ENCODE data around the gene ATP1A3.
"Not testable (repeated sequence)": the region's sequence is repeated elsewhere in the genome, so short reads cannot be mapped to it uniquely, and the experiment has no call there.

The ATP1A3 gene

DNA sequence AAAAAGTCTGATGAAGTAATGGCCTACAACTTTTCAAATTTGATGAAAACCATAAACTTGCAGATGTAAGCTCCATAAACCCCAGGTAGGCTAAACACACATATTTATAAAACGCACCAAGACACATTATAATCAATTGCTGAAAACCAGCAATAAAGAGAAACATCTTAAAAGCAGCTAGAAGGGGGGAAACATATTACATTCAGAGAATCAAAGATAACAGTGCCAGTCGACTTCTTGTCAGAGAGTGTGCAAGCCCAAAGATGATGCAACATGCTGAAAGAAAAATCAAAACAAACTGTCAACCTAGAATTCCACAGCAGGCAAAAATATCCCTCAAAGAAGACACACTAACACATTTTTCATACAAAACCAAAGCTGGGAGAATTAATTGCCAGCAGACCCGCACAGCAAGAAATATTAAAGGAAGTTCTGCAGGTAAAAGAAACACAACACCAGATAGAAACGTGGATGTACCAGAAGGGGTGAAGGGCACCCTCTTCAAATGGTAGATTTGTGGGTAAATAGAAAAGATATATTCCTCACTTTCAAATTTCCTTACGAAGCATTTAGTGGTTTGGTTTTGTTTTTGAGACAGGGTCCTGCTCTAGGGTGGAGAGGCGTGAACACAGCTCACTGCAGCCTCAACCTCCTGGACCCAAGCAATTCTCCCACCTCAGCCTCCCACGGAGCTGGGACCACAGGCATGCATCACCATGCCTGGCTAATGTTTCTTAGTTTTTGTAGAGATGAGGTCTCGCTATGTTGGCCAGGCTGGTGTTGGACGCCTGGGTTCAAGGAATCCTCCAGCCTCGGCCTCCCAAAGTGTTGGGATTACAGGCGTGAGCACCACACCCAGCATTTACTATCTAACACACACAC lies 16.5 kb upstream of the ATP1A3 start:
- no peak for DNase-seq (ENCODE audit: low spot score)

GRCh38 chr19:42006569-42006968 lies 12.5 kb upstream of the ATP1A3 start:
- DNase-seq (ENCODE audit: low spot score): no peak

DNA sequence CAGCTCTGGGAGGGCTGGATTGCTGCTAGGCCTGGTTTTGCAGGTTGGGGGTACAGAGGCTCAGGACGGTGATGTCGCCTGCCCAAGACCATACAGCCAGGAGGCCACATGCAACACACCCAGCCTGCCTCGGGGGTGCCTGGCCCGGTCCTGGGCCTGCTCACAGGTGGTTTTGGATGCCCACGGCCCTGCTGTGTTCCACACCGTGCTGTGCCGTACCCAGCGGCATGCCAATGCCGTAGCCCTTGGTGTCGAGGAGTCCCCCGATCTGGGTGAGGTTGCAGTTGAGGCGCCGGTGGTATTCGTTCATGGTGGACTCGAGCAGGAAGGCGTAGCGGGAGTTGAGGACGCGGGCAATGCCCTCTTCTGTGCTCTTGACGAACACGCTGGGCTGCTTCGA lies 11.5 kb upstream of the ATP1A3 start:
- no peak for DNase-seq (ENCODE audit: low spot score)

DNA sequence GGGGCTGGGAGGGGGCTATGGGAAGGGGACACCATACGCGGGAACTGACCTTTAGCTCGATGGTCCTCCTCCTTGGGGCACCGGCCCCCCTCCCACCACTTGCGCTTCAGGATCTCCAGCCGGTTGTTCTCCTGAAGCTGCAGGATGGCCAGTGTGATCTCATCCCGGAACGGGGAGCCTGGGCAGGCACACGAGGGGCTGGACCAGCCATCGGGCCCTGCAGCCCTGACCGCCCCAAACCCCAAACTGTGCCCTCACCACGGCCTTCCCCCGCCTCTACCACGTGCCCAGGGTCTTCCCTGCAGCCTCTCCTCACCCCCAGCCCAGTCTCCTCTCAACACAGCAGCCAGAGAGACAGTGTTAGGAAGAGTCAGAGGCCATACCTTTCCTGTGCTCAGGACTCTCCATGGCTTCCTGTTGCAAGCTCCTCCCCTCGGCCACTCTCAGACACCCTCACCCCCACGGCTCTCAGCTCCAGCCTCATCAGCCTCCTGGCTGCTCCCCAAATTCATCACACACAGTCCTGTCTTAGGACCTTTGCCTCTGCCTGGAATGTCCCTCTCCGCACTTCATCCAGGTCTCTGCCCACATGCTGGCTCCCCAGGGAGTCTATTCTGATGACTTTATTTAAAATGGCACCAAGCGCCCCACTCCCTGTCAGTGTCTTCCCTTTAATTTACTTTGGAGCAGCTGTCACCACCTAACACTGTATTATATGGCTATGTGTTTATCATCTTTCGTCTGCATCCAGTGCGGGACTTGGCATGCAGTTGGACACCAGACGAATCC lies 9.7 kb upstream of the ATP1A3 start:
- no peak for DNase-seq (ENCODE audit: low spot score)

GRCh38 chr19:41999878-42000208 lies 5.8 kb upstream of the ATP1A3 start:
- DNase-seq (ENCODE audit: low spot score): no peak

DNA sequence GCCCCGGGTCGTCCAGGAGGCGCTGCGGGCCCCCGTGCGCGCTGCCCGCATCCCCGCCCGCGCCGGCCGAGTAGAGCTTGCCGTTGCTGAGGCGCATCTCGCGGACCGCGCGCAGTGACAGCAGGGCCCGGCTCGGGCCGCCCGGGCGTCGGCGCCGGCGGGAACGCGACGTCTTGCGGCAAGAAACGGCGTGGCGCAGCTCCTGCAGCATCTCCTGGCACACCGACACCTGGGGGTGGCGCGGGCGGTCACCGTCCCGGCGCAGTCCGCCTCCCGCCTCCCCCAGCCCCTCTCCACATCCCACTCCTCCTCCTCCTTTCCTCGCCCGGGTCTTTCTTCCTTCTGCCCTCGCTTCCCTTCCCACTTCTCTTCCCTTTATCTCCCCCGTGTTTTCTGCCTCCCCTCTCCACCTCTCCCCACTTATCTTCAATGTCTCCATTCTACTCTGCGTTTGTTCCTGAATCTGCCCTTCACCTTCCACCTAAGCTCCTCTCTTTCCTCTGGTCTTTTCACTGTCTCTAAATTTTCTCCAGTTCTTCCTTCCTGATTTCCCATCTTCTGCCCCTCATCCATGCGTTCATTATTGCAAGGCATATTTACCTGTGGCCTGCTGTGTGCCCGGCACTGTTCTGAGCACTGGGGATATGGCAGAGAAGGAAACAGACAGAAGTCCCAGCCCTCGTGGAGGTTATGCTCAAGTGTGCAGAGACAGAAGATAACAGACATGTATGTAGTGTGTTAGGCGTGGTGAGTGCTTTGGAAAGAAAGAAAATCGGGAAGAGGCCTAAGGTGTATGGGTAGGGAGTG lies 5.2 kb upstream of the ATP1A3 start:
- no peak for DNase-seq (ENCODE audit: low spot score)

- DNase-seq (ENCODE audit: low spot score): no peak
These were observed 4.4 kb upstream of the ATP1A3 start for GRCh38 chr19:41998246-41999020.

DNA sequence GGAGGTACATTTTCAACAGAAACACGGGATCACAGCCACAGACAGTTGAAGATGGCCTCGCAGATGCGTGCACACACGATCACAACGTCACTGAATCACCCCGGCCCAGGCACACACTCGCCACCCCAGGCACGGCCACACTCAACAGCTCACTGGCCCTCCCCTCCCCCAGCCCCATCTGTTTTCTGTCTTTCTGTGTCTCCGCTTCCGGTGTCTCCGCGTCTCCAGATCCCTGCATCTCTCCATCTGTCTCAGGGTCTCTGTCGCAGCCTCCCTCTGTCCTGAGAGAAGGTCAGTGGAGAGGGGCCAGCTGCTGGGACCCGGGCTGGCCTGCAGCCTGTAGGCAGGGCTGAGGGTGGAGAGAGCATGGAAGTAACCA lies 3.8 kb upstream of the ATP1A3 start:
- no peak for DNase-seq (ENCODE audit: low spot score)

DNA sequence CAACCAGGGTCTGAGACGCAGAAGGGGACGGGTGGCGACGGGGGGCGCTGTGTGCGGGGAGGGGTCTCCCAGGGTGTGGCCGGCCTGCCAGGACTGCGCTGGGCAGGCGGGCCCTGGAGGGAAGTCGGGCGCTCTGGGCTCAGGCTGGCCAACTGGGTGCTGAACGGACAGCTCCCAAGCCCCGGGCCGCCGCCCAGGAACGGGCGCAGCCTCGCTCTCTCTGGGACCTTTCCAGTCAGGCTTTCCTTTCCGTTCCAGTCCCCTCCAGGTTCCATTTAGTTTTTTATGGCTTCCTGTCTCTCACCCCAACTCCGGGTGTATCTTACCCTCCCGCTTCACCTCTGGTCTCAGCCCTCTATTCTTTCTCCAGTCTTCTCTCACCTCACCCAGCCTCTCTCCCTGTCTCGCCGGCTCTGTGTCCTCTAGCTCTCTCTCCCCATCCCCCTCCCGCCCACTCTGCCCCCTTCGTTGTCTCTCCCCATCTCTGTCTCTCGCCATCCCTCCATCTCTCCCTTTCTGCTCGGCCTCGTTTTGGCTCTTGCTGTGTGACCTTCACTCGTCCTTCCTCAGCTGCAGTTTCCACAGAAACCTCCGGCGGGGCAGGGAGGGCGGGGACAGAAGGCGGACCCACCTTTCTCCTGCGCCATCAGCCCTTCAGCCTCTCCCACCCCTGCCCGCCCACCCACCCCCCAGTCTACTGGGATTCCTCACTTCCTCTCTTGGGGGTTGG lies 3.3 kb upstream of the ATP1A3 start:
- no peak for DNase-seq (ENCODE audit: low spot score)

GRCh38 chr19:41995959-41996797 lies 2.1 kb upstream of the ATP1A3 start:
- peak; percentile 63 for DNase-seq (ENCODE audit: low spot score)

DNA sequence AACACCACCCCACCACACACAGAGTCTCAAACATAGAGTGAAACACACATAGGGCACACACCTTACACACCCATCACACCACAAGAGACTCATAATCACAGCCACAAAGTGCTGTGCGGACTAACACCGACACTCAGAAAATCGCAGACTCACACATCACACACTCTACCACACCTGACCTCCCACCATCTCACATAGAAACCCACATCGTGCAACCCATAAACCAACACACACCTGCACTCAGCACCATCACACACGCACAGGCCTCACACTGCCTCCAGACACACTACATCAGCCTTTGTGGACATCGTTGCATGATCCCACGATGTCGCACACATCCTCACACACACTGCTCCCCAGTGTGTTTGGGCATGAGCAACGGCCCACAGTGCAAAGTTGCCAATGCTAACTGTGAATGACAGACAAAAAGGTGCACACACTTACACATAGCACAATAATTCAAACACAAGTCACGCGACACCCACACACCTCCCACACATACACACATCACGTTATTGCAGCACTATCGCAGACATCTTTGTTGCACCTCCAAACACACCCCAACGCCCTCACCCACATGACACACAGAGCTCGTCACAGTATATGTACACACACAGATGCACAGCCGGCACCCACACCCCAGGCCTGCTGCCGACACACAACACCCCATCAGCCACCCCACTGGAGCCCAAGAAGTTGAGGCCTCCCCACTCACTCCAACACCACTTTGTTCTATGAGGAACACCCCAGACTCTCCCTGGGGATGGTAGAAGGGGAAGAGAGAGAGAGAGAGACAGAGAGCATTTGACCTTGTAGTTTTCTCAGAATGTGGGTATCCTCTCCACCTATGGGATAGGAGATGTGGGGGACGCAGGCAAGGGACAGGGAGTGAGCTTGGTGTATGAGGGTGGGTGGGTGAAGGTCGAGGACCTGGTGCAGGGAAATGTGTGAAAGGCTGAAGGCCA lies 1.2 kb upstream of the ATP1A3 start:
- DNase-seq (ENCODE audit: low spot score): no peak

DNA sequence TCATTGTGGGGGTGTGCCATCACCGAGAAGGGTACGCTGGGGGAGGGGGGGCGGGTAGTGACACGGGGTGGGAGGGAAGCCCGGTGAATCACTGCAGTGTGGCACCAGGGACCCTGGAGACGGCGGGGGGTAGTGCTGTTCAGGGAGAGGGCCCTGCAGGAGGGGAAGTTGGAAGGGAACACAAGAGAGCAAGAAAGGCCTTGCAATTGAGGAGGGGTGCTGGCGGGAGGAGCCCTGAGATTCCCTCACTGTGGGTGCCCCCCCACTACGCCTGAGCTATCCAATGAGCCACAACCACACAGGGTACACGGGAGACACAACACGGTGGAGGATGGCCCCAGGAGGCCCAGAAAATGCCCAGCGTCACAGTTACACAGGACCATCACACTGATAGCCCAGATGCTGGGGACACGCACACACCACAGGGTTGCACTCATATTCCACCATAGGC lies 516 bp upstream of the ATP1A3 start:
- DNase-seq (ENCODE audit: low spot score): no peak

GRCh38 chr19:41991925-41992569 lies 2.0 kb downstream of the ATP1A3 start:
- DNase-seq (ENCODE audit: low spot score): not testable (repeated sequence)

DNA sequence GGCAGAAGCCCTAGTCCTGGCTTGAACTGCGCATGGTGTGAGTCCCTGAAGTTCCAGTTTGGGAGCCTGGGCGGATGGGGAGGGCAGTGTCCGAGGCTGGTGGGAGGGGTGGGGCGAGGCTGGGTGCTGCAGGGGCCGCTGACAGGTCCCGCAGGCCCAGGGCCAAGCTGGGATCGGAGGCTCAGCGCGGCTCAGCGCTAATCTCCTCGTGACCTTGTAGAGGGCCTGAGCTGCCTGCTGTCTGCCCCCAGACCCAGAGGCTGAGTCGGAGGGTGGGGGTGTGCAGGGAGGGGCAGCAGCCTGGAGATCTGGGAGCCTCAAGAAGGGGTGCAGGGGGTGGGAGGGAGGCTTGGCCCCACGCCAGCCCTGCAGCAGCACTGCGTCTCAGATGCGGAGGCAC lies 3.0 kb downstream of the ATP1A3 start:
- DNase-seq (ENCODE audit: low spot score): no peak

GRCh38 chr19:41990615-41991014 lies 3.4 kb downstream of the ATP1A3 start:
- no peak for DNase-seq (ENCODE audit: low spot score)

DNA sequence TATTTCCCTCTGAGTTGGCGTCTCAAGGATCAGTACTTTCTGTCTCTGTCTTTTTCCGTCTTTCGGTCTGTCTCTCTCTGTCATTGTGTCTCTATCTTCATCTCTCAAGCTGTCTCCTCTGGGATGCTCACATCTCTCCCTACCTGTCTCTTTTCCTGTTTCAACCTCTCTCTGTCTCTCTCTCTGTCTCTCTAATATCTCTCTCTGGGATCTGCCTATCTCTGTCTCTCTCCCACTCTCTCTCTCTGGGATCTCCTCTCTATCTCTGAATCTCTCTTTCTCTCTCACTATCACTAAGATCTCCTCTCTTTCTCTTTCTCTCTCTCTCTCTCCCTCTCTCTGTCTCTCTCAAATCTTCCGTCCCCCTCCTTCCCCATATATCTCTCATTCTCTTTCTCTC lies 4.0 kb downstream of the ATP1A3 start:
- no peak for DNase-seq (ENCODE audit: low spot score)

- DNase-seq (ENCODE audit: low spot score): no peak
These were observed 5.1 kb downstream of the ATP1A3 start for GRCh38 chr19:41988947-41989346.

- DNase-seq (ENCODE audit: low spot score): no peak
These were observed 6.7 kb downstream of the ATP1A3 start for GRCh38 chr19:41987141-41987860.
